GM12892 (cell line): Measurements from ENCODE around the gene ARL15.

Source experiments
- POLR2A ChIP-seq: IDR thresholded peaks from 2 replicates; pipeline ENCODE4 v1.6.1; 2011; ENCODE audit warnings: low read depth, low read length, control low read depth
- TAF1 ChIP-seq: IDR thresholded peaks from 2 replicates; pipeline ENCODE4 v1.6.1; 2011; ENCODE audit warnings: low read depth, mild to moderate bottlenecking, control low read depth, low read length, borderline replicate concordance

DNA sequence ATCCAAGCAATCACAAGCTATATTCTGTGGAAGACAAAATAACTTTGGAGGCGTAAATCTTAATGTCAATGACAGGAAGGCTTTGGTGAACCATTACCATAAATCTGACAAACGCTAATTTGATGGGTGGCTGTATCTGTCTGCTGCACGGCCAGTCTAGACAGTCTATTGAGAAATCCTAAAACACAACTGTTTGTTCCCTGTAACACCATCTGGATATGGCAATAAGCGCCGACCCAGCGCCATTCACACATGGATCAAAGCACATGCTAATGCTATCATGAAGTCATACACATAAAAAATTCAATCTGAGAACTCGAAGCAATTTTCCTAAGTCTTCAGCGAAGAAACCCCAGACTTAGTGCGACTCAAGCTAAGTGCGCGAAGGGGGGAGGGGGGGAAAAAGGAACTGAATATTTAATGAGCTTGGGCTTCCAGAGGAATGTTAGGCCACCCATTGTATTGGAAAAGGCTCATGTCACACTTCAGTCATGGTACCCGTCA, 95.1 kb downstream of the ARL15 start:
- TF ChIP-seq TAF1 (no peak), POLR2A (no peak)
